Neural progenitor cell (in vitro differentiated cells): ENCODE data around the gene ANKRD36B.
"Not testable (repeated sequence)": the region's sequence is repeated elsewhere in the genome, so short reads cannot be mapped to it uniquely, and the experiment has no call there.

Source experiments
- EZH2 ChIP-seq: fragments of 200-600 bp; sonication (generic); IDR thresholded peaks from 2 replicates; pipeline ENCODE4 v1.6.1; 2017; ENCODE audit warnings: antibody characterized with exemption, mild to moderate bottlenecking, moderate library complexity
- EZH2phosphoT487 ChIP-seq: fragments of 200-600 bp; sonication (generic); IDR thresholded peaks from 2 replicates; pipeline ENCODE4 v1.6.1; 2017; ENCODE audit warnings: antibody characterized with exemption
- TF ChIP-seq, protein P1 (sequence below): fragments of 200-600 bp; sonication (generic); IDR thresholded peaks from 2 replicates; pipeline ENCODE4 v1.5.1; 2017; ENCODE audit warnings: antibody characterized with exemption, mild to moderate bottlenecking

DNA sequence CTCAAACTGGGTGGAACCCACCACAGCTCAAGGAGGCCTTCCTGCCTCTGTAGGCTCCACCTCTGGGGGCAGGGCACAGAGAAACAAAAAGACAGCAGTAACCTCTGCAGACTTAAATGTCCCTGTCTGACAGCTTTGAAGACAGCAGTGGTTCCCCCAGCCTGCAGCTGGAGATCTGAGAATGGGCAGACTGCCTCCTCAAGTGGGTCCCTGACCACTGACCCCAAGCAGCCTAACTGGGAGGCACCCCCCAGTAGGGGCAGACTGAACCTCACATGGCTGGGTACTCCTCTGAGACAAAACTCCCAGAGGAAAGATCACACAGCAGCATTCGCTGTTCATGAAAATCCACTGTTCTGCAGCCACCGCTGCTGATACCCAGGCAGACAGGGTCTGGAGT is 63.8 kb downstream of the ANKRD36B start:
- TF ChIP-seq EZH2, EZH2phosphoT487: not testable (repeated sequence)
- TF ChIP-seq, protein P1, sequence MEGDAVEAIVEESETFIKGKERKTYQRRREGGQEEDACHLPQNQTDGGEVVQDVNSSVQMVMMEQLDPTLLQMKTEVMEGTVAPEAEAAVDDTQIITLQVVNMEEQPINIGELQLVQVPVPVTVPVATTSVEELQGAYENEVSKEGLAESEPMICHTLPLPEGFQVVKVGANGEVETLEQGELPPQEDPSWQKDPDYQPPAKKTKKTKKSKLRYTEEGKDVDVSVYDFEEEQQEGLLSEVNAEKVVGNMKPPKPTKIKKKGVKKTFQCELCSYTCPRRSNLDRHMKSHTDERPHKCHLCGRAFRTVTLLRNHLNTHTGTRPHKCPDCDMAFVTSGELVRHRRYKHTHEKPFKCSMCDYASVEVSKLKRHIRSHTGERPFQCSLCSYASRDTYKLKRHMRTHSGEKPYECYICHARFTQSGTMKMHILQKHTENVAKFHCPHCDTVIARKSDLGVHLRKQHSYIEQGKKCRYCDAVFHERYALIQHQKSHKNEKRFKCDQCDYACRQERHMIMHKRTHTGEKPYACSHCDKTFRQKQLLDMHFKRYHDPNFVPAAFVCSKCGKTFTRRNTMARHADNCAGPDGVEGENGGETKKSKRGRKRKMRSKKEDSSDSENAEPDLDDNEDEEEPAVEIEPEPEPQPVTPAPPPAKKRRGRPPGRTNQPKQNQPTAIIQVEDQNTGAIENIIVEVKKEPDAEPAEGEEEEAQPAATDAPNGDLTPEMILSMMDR: not testable (repeated sequence)
